H1 (cell line): ENCODE results near the gene RNF6.

Source experiments
- BACH1 ChIP-seq: IDR thresholded peaks from 2 replicates; pipeline ENCODE4 v1.6.1; 2012; ENCODE audit warnings: low read length, improper control_type of control experiment
- CTCF ChIP-seq, 3 experiments: IDR thresholded peaks; 1 replicate in 2 of 3; 2 replicates in 1 of 3; pipeline versions ENCODE4 v1.5.1 to v1.6.1; 2011; ENCODE audit warnings: low read length in 3 of 3, mild to moderate bottlenecking in 3 of 3, inconsistent platforms in 2 of 3, low read depth in 1 of 3, moderate library complexity in 1 of 3; ENCODE audit not compliant: insufficient read depth in 1 of 3; ENCODE audit errors: control extremely low read depth in 1 of 3
- EP300 ChIP-seq, 2 experiments: IDR thresholded peaks; 1 replicate in 1 of 2; 2 replicates in 1 of 2; pipeline ENCODE4 v1.6.1; 2011 to 2012; ENCODE audit warnings: low read depth in 2 of 2, low read length in 2 of 2, mild to moderate bottlenecking in 2 of 2, borderline replicate concordance in 1 of 2, inconsistent platforms in 1 of 2, moderate library complexity in 1 of 2
- JUND ChIP-seq: IDR thresholded peaks from 2 replicates; pipeline ENCODE4 v1.6.1; 2011; ENCODE audit warnings: mild to moderate bottlenecking, improper control_type of control experiment, low read length
- MAX ChIP-seq: IDR thresholded peaks from 2 replicates; pipeline ENCODE4 v1.6.1; 2012; ENCODE audit warnings: inconsistent platforms
- PHF8 ChIP-seq: fragments of 200-600 bp; sonication (generic); conservative IDR thresholded peaks from 2 replicates; pipeline ENCODE4 v1.7.1; 2012; ENCODE audit warnings: low read depth, mild to moderate bottlenecking, inconsistent platforms, low read length, moderate library complexity
- POLR2AphosphoS5 ChIP-seq: IDR thresholded peaks from 2 replicates; pipeline ENCODE4 v1.6.1; 2011; ENCODE audit warnings: low read depth, low read length
- RFX5 ChIP-seq: IDR thresholded peaks from 2 replicates; pipeline ENCODE4 v1.6.1; 2011; ENCODE audit warnings: low read depth, low read length, improper control_type of control experiment, borderline replicate concordance
- SRF ChIP-seq: IDR thresholded peaks from 2 replicates; pipeline ENCODE4 v1.6.1; 2011; ENCODE audit warnings: mild to moderate bottlenecking, low read depth, low read length, moderate library complexity
- TEAD4 ChIP-seq: IDR thresholded peaks from 2 replicates; pipeline ENCODE4 v1.6.1; 2012; ENCODE audit warnings: low read depth, low read length, inconsistent platforms, mixed read lengths
- YY1 ChIP-seq: IDR thresholded peaks from 2 replicates; pipeline ENCODE4 v1.6.1; 2011; ENCODE audit warnings: low read depth, mild to moderate bottlenecking, low read length

GRCh38 chr13:26225896-26226617 is 3.9 kb upstream of the RNF6 start:
- TF ChIP-seq RFX5 (no peak), CTCF (IDR thresholded peaks at IDR 0.05; ENCODE audit: control extremely low read depth in 1 of 3, insufficient read depth in 1 of 3, low read depth in 1 of 3, low read length in 3 of 3) (no peak), MAX (no peak), JUND (no peak), PHF8 (no peak), SRF (no peak), BACH1 (no peak), YY1 (no peak), TEAD4 (no peak), EP300 (IDR thresholded peaks at IDR 0.05; ENCODE audit: borderline replicate concordance in 1 of 2, low read depth in 2 of 2, low read length in 2 of 2) (no peak), POLR2AphosphoS5 (no peak)
